ENCODE results near the gene RTN4RL2. TPM values are rescaled to one million over a fixed set of nuclear protein-coding genes. Genes with fewer than 3 reads are reported as not detected.
A peak's percentile ranks its signal among the peaks of the same experiment; 100 is the strongest.

Gene RTN4RL2
- total RNA-seq, 3 donors from 2014 or later (not counting 1 experiment from before 2014, with no cell fraction given): 0.38 to 0.61 (median 0.48) TPM

- Mint-ChIP-seq H3K36me3 (no peaks in the 10 kb centered on the region), H3K4me1 (no peaks in the 10 kb centered on the region), H3K27ac (no peak overlapping the region), H3K4me3 (no peak overlapping the region), H3K27me3 (ENCODE audit: low read depth in 2 of 2) (peaks cover 0 to 12% of the 10 kb centered on the region in 2 donors), H3K9me3 (no peaks in the 10 kb centered on the region)
- intact Hi-C loops (cut with micrococcal nuclease): no loop called here
- H3K36me3 ChIP-seq (ENCODE audit: control insufficient read depth, insufficient read depth, low read length): peaks cover 22% of the 10 kb centered on the region
- WGBS (ENCODE audit: insufficient coverage): 95% methylated on average over 5 of the region's 6 CpGs
- DNase-seq: no peak
- no peak overlapping the region for H3K4me3 ChIP-seq (ENCODE audit: low read length)
- H3K27me3 ChIP-seq (ENCODE audit: control insufficient read depth, insufficient read depth, low read length): peaks cover 7% of the 10 kb centered on the region
- ATAC-seq: no peak
- H3K9me3 ChIP-seq (ENCODE audit: control insufficient read depth, insufficient read depth, low read length): no peaks in the 10 kb centered on the region
- H3K27ac ChIP-seq (ENCODE audit: low read length): no peak overlapping the region
- H3K4me1 ChIP-seq (ENCODE audit: control insufficient read depth, insufficient read depth, low read length): peaks cover 19% of the 10 kb centered on the region
- TF ChIP-seq CTCF (IDR thresholded peaks at IDR 0.05): no peak
Measured at GRCh38 chr11:57487920-57488659, 27.8 kb downstream of the RTN4RL2 start.

- peaks cover 15% of the 10 kb centered on the region for H3K36me3 ChIP-seq (ENCODE audit: control insufficient read depth, insufficient read depth, low read length)
- H3K27me3 ChIP-seq (ENCODE audit: control insufficient read depth, insufficient read depth, low read length): no peaks in the 10 kb centered on the region
- no peak overlapping the region for H3K27ac Mint-ChIP-seq
- no peaks in the 10 kb centered on the region for H3K4me1 Mint-ChIP-seq
- intact Hi-C loops (cut with micrococcal nuclease): loop anchor here (10.0 kb wide), 1 partner anchor 314 kb away; no protein-coding TSS in a partner anchor
- H3K27ac ChIP-seq (ENCODE audit: low read length): no peak overlapping the region
- WGBS (ENCODE audit: insufficient coverage): 93% methylated on average over 9 of the region's 9 CpGs
- DNase-seq (no peak), ATAC-seq (no peak)
- TF ChIP-seq CTCF (IDR thresholded peaks at IDR 0.05): no peak
- no peak overlapping the region for H3K4me3 Mint-ChIP-seq
- H3K27me3 Mint-ChIP-seq (ENCODE audit: low read depth in 2 of 2): peaks cover 0 to 2% of the 10 kb centered on the region in 2 donors
- H3K9me3 ChIP-seq (ENCODE audit: control insufficient read depth, insufficient read depth, low read length): no peaks in the 10 kb centered on the region
- no peaks in the 10 kb centered on the region for H3K36me3 Mint-ChIP-seq
- no peaks in the 10 kb centered on the region for H3K9me3 Mint-ChIP-seq
- H3K4me1 ChIP-seq (ENCODE audit: control insufficient read depth, insufficient read depth, low read length): no peaks in the 10 kb centered on the region
- no peak overlapping the region for H3K4me3 ChIP-seq (ENCODE audit: low read length)
Measured at GRCh38 chr11:57490456-57491248, 30.3 kb downstream of the RTN4RL2 start.

- WGBS (ENCODE audit: insufficient coverage): 90% methylated on average over 11 of the region's 11 CpGs
- DNase-seq (peak; percentile 47 to 68), ATAC-seq (peak; percentile 62 to 71 (median 69))
- Mint-ChIP-seq H3K27ac (no peak overlapping the region), H3K36me3 (no peaks in the 10 kb centered on the region), H3K4me1 (no peaks in the 10 kb centered on the region), H3K4me3 (no peak overlapping the region), H3K9me3 (no peaks in the 10 kb centered on the region), H3K27me3 (ENCODE audit: low read depth in 2 of 2) (no peaks in the 10 kb centered on the region)
- Histone ChIP-seq H3K4me3 (ENCODE audit: low read length) (no peak overlapping the region), H3K9me3 (ENCODE audit: control insufficient read depth, insufficient read depth, low read length) (no peaks in the 10 kb centered on the region), H3K36me3 (ENCODE audit: control insufficient read depth, insufficient read depth, low read length) (peaks cover 15% of the 10 kb centered on the region), H3K4me1 (ENCODE audit: control insufficient read depth, insufficient read depth, low read length) (no peaks in the 10 kb centered on the region), H3K27me3 (ENCODE audit: control insufficient read depth, insufficient read depth, low read length) (no peaks in the 10 kb centered on the region), H3K27ac (ENCODE audit: low read length) (no peak overlapping the region)
- TF ChIP-seq CTCF (IDR thresholded peaks at IDR 0.05): peak; percentile 57
- intact Hi-C loops (cut with micrococcal nuclease): loop anchor here (10.0 kb wide), 1 partner anchor 313 kb away; no protein-coding TSS in a partner anchor
Measured at GRCh38 chr11:57491371-57492061, 31.2 kb downstream of the RTN4RL2 start.

Data from natural killer cell (primary cell).